ENCODE data around the gene COPG1. TPM values are rescaled to one million over a fixed set of nuclear protein-coding genes. Genes with fewer than 3 reads are reported as not detected.

Gene COPG1
- total and polyA plus RNA-seq, 2 donors (not counting 3 experiments of a cell fraction or from before 2014, with no cell fraction given) = 112 to 202 TPM

GRCh38 chr3:129315998-129316247 lies 66.5 kb downstream of the COPG1 start:
- no TSS peak for BruUV-seq (replicated peaks)
- no peak overlapping the region for H2AFZ ChIP-seq (ENCODE audit: low read depth, low read length)
- intact Hi-C loops (cut with micrococcal nuclease) = loop anchor here (1.0 to 5.0 kb wide), 3 partner anchors 11 to 134 kb away; partner anchors contain the start of gene CNBP

More at GRCh38 chr3:129315998-129316247, 66.5 kb downstream of the COPG1 start:
- Histone ChIP-seq H3K9me1 (replicated peaks; ENCODE audit: control insufficient read depth, extremely low read depth, insufficient read depth, low read length) (no peaks in the 10 kb centered on the region), H3K36me3 (ENCODE audit: control insufficient read depth in 2 of 2, extremely low read depth in 1 of 2, insufficient read depth in 2 of 2, low read length in 2 of 2) (no peaks in the 10 kb centered on the region), H3K79me2 (ENCODE audit: control insufficient read depth, insufficient read depth, low read length) (peaks cover 2% of the 10 kb centered on the region), H3K27ac (ENCODE audit: insufficient read depth, low read depth, low read length) (peak overlapping the region; percentile 76), H3K9me3 (replicated peaks; ENCODE audit: control insufficient read depth, insufficient read depth, low read length) (no peaks in the 10 kb centered on the region), H3K4me1 (ENCODE audit: control insufficient read depth, extremely low read depth, insufficient read depth, low read length) (peaks cover 4% of the 10 kb centered on the region), H4K20me1 (replicated peaks; ENCODE audit: control insufficient read depth, extremely low read depth, insufficient read depth, low read length) (no peaks in the 10 kb centered on the region), H3K9ac (replicated peaks; ENCODE audit: extremely low read depth, insufficient read depth, low read length) (no peak overlapping the region), H3K4me2 (ENCODE audit: insufficient read depth, low read length) (no peak overlapping the region), H3K4me3 (replicated peaks in 1 of 3; ENCODE audit: insufficient read depth in 1 of 3, low read depth in 1 of 3, low read length in 3 of 3) (peak overlapping the region; percentile 51 to 90 (median 68)), H3K27me3 (ENCODE audit: control insufficient read depth in 2 of 2, insufficient read depth in 2 of 2, low read length in 2 of 2) (no peaks in the 10 kb centered on the region)
- dilution Hi-C loops (cut with MboI; ENCODE audit: extremely low pct_ligation_motif_present, low sequenced_read_pairs) = no loop called here
- ChIA-PET POLR2A (interaction anchor here (0.6 to 2.2 kb wide), 15 partner anchors 10 to 342 kb away, joined by 3 to 12 read pairs (median 4); no protein-coding TSS in a partner anchor), CTCF (interaction anchor here (0.8 to 2.7 kb wide), 20 partner anchors 9 to 345 kb away, joined by 3 to 26 read pairs (median 5); partner anchors contain the start of genes EFCAB12 and HMCES)
- no peak for TF ChIP-seq MYC (IDR thresholded peaks at IDR 0.05; ENCODE audit: low read depth, low read length)
- TF ChIP-seq POLR2AphosphoS5 (IDR thresholded peaks at IDR 0.05; ENCODE audit: insufficient read depth, low read depth, low read length) = no peak
- no peak for TF ChIP-seq GATA2 (IDR thresholded peaks at IDR 0.05; ENCODE audit: insufficient read depth, insufficient read length, low read depth, low read length)
- TF ChIP-seq POLR2A (IDR thresholded peaks at IDR 0.05; ENCODE audit: low read depth, low read length) = no peak
- TF ChIP-seq EZH2 (IDR thresholded peaks at IDR 0.05; ENCODE audit: borderline replicate concordance, low read depth, low read length, severe bottlenecking) = no peak
- TF ChIP-seq MAX (IDR thresholded peaks at IDR 0.05; ENCODE audit: insufficient read depth, insufficient read length) = no peak
- no peak for TF ChIP-seq FOS (IDR thresholded peaks at IDR 0.05; ENCODE audit: borderline replicate concordance, insufficient read depth, low read length)
- no peak for TF ChIP-seq CTCF (IDR thresholded peaks at IDR 0.05; ENCODE audit: extremely low read depth in 1 of 2, insufficient read depth in 1 of 2, low read depth in 1 of 2, low read length in 2 of 2)
- no peak for TF ChIP-seq JUN (IDR thresholded peaks at IDR 0.05; ENCODE audit: borderline replicate concordance, insufficient read depth, insufficient read length, low read depth)
- DNase-seq (ENCODE audit: low read depth, low spot score) = no peak
- no peak for FAIRE-seq
